DMS 273 treated with DMSO at 0.1 percent for 48 hours (cell line): ENCODE results near the gene CEP120.
"Not testable (repeated sequence)": the region's sequence is repeated elsewhere in the genome, so short reads cannot be mapped to it uniquely, and the experiment has no call there.

Experiments
- DNase-seq: peaks from one replicate; lab custom pipeline; 2025; lab: John Stamatoyannopoulos, UW

The CEP120 gene

DNA sequence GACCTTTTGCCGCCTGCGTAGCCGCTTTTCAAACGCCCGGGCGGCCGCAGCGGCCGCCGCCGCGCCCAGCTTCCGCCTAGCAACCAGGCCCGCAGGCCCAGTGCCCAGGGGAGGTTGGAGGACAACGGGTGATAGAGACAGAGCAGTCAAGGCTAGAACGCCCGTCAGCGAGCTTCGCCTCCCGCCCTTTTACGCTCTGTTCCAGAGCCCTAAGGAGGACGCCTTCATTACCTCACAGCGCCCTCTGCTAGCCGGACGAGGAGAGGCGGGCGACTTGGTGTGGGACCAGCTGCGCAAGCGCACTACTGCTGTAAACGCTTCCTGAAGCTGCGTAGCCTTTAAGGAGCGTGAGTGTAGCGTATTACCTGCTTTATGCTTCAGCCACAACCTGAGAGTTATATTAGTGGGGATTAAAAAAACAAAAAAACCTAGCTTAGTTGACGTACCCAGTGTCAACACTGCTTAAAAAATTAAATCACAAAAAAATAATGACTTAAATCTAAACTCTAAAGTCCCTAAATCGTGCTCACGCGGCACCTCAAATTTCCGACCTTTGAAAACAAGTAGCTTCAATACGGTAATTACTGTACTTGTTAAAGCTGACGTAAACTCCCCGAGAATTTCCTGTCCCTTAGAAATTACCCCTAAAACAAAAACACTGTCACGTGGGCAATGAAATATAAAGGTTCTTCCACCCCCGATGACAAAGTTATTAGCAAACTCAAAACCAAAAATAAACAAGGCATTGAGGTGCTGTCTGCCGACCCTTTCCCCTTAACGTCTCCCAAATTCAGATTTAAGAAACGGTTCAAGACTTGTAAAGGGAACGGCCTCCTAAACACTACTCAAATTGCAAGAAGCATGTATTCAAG is at the start of gene CEP120:
CEP120 (minus strand) TSS at position 126 of the 872 bp plus-strand sequence. CDS start 405 bp downstream, outside the sequence.
- peak; percentile 98 for DNase-seq

DNA sequence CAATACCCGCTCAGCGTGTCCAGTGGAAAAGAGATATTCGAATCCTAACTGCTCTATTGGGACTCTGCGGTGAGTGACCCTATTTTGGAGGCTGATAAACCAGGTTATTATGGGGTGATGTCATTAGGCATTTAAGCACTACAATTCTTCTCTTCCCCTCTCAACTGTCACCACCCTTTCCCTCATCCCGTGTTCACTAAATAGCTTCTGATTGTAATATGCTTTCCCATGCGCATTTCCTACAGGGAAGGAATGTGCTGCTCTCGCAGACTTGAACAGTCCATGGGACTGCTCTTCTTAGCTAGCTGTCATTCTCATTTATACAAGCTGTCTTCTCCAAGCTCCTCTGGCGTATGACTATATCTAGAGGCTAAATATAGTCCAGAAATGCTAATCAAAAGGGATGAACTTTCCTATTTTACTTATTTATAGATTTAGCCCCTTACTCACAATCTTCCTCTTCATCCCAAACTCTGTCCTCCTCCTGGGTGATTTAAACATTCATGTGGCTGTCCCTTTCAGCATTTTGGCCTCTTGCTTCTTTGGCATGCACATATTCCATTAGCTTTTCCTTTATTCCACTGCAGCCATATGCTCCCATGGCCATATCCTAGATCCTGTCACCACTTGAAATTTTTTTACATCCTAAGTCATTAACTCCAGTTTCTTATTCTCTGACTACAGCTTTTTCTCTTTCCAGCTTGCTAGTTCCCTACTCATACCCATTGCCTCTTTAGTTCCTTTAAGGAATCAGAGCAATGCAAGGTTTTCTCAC is 49.1 kb upstream of the CEP120 start:
- DNase-seq = no peak

DNA sequence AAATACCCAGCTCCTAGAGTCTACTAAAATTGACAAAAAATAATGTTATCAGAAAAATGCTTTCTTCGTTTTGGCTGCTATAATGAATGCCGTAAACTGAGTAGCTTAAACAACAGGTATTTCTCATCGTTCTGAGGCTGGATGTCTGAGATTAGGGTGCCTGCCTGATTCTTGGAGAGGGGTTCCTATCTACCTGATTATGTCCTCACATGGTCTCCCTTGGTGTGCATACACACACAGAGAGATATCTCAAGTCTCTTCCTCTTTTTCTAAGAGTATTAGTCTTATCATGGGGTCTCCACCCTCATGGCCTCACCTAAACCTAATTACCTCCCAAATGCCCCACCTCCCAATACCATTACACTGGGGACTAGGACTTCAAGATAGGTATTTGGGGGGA is 48.2 kb upstream of the CEP120 start:
- DNase-seq = no peak

DNA sequence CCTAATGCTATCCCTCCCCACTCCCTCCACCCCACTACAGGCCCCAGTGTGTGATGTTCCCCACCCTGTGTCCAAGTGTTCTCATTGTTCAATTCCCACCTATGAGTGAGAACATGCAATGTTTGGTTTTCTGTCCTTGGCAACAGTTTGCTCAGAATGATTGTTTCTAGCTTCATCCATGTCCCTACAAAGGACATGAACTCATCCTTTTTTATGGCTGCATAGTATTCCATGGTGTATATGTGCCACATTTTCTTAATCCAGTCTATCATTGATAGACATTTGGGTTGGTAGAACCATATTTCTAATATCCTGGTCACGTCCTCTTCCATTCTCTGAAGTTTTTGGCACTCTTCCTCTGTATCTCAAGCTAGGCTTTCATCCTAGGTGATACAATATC is 43.6 kb upstream of the CEP120 start:
- DNase-seq = not testable (repeated sequence)

DNA sequence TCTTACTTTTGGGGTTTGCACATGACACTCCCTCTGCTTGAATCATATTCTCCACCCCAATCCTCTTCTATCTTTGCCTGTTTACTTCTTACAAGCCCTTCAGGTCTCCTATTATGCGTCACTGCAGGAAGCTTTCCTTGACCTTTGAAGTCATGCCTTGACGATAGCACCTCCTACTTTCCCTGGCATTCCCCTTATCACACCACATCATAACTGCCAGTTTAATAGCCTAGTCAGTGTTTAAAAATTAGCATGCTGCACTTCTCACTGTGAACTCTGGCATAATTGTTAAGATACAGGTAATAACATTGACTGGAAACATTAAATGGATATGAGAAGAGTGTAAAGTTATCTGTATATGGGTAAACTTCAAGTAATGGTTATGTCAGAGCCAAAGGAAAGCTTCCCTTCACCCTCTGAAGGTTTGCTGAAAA is 37.1 kb upstream of the CEP120 start:
- DNase-seq = no peak

DNA sequence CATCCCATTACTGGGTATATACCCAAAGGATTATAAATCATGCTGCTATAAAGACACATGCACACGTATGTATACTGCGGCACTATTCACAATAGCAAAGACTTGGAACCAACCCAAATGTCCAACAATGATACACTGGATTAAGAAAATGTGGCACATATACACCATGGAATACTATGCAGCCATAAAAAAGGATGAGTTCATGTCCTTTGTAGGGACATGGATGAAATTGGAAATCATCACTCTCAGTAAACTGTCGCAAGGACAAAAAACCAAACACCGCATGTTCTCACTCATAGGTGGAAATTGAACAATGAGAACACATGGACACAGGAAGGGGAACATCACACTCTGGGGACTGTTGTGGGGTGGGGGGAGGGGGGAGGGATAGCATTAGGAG is 35.8 kb upstream of the CEP120 start:
- not testable (repeated sequence) for DNase-seq

DNA sequence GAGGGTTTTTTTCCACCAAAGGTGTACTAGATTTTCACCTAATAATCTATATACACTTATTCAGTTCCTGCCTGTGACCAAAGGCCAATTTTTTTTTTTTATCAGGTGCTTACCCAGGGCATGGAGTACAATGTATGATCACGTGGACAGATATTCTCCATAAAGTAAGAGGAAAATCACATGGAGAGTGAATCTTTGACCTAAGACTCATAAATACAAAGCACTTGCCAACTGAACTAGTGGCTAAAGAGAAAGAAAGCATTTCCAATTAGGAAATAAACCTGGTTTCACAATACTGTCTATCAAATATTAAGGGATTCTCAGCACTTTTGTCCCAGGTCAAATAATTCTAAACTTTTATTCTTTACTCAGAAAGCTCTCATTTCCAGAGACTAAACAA is 33.0 kb upstream of the CEP120 start:
- no peak for DNase-seq

DNA sequence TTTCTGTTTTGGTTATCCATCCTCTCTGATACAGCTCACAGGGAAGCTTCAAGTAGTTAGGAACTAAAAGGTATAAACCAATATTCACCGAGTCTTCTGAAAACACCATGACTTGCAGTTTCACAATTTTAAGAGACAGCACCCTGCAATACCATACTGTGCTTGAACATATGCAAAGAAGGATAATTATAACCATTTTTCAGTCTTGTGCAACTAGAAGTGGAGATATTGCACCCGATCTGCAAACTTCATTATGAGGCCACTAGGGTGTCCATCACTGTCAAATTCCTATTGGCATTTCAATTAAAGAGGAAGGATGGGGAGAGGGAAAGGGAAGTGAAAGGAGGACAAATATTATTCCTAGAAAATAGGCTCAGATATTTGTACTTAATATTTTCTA is 32.4 kb upstream of the CEP120 start:
- DNase-seq = no peak

DNA sequence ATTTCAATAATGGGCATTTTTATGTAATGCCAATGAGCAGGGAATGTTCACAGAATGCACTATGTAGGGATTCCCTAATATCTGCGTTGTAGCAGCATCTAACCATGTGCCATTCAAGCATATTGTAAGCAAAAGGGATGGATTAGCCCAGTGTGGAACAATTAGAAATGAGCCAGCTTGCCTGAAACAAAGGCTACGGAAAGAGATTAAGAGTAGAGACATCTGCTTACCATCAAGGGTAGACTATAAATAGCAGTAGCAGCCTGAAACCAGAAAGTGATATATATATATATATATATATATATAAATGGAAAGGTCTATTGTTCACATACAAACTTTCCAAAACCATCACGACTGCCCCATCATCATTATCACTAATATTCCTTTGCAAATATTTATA is 31.9 kb upstream of the CEP120 start:
- DNase-seq = peak; percentile 46

DNA sequence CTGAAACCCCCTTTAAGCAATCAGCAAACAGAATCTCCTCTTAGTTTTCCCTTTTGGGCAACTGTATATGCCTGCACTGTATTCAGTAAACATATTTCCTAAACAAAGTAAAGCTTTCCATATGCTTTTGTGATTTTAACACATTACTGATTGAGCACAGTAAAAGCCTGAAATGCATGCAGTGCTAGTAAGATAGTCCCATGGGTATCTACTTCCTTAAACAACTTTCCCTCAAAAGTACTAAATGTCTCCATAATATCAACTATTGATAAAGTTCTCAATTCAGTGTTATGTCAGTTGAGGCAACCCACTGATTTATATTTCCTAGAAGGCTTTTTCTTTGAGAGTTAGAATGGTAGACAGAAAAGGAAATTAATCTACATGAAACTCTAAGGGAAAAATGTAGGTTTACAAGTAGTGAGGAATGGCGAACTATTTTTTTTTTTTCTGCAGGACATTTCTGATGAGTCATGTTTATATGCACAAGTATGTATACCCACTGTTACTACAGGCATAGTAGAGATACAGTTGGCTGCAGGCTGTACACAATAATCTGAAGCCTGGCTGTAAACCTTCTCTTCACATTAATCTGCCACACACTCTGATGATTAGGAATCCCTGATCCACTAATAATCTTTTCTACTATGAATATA is 31.2 kb upstream of the CEP120 start:
- DNase-seq = no peak

DNA sequence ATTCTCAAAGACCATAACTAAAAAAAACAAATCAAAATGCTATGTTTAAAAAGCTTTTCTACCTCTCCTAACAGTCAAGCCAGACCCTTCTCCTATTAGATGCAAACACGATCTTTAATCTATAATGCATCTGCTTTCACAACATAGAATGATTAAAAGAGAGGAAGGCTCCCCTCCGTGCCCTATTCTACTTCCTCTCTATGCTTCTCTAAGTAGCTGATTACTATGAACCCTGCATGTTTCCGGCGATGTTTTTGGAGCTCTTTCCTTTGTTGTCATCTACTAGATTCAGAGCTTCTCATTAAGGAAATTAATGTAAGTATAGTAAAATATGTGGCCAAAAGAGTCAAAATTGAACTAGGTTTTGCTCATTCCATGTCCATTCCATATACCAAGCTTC is 29.2 kb upstream of the CEP120 start:
- no peak for DNase-seq

DNA sequence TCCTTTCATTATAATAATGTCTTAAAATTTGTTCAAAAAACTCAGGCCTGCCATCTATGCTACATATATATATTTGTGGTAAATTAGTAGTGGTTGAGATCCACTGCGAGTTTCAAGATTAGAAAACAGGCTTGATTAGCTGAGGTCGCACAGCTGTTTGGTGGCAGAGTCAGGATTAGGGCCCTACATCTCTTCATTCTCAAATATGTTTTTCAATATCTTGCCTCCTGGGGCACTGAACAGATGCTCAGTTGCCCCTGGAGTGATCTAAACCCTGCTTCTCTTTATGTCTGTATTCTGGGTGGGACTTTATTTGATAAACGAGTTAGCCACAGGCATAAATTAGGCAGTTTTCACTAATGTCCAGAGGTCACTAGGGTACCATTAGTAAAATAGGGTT is 27.8 kb upstream of the CEP120 start:
- peak; percentile 29 for DNase-seq

DNA sequence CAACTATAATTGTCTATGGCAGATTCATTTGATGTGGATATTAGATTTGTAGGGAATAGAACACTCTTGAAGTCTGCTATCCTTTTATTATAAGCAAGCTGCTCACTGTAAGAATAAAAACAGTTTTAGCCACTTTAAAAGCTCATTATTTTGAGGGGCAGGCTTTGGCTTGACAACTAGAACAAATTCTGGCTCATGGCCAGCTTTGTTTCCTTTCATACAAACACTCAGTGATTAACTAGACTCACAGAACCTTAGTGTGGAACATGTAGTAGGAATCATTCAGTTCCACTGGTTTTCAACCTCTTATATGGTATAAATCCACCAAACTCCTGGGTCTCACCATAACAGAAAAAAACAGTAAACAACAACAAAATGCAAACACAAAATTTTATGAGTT is 27.4 kb upstream of the CEP120 start:
- peak; percentile 47 for DNase-seq

DNA sequence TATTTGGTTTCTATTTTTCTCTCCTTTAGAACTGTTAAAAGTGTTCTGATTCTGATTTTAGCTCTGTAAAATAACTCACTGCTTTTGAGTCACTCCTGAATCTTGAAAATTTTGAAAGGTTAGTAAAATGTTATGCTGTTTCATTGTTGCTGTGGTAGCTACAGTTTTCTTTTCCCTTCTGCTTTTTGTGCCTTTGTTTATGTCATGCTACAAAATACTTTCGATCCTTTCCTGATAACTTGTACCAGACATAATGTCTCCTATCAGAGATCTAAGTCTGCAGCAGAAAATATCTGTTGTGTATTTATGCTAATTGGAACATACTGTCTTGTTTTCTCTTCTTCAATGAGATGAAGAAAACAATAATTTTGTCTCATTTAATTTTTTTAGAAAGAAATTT is 26.9 kb upstream of the CEP120 start:
- no peak for DNase-seq

DNA sequence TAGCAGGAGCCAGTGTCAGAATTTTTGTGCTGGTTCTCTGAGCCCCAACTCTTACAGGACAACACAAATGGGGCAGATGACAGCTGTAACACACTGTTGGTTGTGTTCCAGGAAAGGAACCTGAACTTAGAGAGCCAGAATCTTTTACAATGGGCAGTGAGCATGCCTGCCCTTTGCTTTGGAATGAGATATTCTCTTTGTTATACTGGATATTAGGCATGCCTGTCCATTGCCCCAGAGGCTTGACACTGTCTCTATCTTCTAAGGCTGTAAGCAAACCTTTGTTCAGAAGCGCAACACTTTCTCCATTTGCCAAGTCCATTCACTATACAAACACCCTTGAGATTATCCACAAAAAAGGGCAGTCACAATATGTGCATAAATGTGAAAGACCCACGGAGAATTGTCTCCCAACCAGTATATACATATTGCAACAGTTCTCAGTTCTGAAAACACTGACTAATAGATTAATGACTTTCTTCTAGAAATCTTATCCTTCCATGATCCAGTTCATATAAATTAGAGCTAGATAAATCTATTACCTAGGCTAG is 26.3 kb upstream of the CEP120 start:
- DNase-seq = no peak

DNA sequence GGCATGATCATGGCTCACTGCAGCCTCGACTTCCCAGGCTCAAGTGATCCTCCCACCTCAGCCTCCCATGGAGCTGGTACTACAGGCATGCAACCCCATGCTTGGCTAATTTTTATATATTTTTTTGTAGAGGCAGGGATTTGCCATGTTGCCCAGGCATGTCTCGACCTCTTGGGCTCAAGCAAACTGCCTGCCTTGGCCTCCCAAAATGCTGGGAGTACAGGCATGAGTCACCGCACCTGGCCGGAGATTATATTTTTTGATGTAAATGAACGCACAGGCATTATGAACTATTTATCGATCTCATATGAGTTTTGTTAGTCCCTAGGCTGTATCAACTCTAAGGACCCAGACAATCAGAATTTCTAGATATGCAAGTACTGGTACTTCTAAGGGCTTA is 25.5 kb upstream of the CEP120 start:
- no peak for DNase-seq

DNA sequence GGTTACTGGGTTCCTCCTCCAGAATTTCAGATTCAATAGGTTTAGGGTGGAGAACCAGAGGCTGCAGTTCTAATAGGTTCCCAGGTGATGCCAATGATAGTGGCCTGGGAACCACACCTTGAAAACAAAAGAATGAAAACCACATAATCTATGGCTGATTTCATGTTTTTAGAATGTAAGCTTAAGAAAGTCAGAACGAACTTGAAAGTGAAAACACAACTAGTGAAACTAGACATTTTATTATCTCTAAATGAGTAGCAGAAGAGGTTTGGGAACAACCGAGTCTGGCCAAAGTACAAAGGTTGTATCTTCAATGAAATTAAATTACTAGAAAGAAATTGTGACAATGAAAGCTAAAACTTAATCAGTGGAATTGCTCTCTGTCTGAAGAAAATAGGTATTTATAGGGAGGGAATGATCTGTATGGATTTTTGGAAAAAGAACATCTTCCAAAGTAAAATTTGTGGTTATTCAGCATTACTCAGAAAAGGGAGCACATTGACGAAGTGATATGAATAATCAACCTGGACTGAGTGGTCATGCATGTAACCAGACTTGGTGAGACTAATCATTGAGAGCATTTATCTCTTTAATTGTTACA is 24.9 kb upstream of the CEP120 start:
- no peak for DNase-seq

DNA sequence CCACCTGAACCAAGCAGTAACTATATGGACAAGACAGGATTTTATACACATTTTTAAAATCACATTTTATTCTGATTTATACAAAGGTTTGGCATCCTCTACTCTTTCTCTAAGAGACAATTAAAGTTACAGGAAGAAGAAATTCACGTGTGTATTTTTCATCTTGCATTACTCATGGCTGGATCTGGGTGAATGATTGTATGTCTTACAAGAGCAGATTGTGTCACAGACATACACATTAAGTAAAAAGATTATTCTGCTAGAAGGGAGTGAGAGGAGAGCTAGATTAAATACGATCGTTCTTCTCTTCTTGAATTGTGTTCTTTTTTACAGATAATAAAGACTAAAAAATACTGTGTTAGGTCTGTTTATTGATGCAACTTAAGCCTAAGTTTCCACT is 20.8 kb upstream of the CEP120 start:
- no peak for DNase-seq

DNA sequence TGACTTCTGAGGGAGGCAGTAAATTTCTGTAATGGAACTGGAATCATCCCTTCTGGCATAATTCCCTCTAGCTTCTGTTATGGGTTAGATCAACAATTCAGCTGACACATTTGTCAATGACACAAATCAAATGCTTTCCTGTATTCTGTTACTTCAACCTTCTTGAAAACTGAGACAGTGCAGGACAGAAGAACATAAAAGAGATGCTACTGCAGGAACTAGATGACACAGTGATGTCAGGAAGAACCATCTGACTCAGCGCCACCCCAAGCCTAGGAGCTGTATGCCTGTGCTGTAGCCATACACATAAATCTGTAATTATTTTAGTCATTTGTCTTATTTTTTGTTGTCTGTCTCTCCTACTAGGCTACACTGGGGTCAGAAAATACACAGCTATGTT is 18.2 kb upstream of the CEP120 start:
- DNase-seq = no peak

DNA sequence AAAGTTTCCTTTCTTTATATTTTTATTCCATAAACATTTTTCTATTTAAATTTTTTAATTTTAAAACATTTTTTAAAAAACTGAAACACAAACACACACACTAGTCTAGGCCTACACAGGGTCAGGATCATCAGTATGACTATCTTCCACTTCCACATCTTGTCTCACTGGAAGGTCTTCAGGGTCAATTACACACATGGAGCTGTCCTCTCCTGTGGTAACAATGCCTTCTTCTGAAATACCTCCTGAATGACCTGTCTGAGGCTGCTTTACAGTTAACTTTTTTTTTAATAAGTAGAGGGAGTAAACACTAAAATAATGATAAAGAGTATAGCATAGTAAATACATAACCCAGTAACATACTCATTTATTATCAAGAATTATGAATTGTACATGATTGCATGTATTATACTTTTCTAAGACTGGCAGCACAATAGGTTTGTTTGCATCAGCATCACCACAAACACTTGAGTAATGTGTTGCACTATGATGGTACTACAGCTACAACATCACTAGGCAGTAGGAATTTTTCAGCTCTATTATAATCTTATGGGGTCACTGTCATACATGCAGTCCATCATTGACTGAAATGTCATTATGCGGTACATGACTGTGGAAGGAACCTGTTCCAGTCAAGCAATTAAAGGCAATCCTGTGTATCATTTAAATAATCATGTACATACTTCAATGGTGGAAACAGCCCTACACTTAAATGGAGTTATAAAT is 17.4 kb upstream of the CEP120 start:
- no peak for DNase-seq

DNA sequence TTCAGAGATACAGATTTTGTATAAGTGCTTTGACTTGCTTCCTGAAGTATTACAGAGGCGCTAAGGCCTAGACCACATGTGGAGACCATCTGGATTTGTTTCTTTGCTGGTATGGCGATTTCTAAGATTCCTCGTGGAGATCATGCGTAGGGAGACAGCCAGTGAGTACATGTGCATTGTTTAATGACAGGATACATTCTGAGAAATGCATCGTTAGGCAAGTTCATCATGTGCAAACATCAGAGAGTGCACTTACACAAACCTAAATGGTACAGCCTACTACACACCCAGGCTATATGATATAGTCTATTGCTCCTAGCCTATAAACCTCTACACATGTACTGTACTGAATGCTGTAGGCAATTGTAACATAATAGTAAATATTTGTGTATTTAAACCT is 16.5 kb upstream of the CEP120 start:
- no peak for DNase-seq
